IPS-15b (cell line): ENCODE measurements around the gene CLEC17A.
"Not testable (repeated sequence)": the region's sequence is repeated elsewhere in the genome, so short reads cannot be mapped to it uniquely, and the experiment has no call there.

Experiments used
- H3K27me3 ChIP-seq: one replicate; pipeline ENCODE4 v1.6.1; 2013; ENCODE audit warnings: low read length; ENCODE audit not compliant: control insufficient read depth, insufficient read depth
- H3K36me3 ChIP-seq: one replicate; pipeline ENCODE4 v1.6.1; 2013; ENCODE audit warnings: low read length; ENCODE audit not compliant: control insufficient read depth, insufficient read depth
- H3K4me1 ChIP-seq: one replicate; pipeline ENCODE4 v1.6.1; 2013; ENCODE audit warnings: mild to moderate bottlenecking, low read length; ENCODE audit not compliant: control insufficient read depth, insufficient read depth
- H3K4me3 ChIP-seq: one replicate; pipeline ENCODE4 v1.5.1; 2013; ENCODE audit warnings: low read depth, low read length
- H3K9ac ChIP-seq: one replicate; pipeline ENCODE4 v1.6.1; 2013; ENCODE audit warnings: low read depth, mild to moderate bottlenecking, low read length
- H3K9me3 ChIP-seq: one replicate; pipeline ENCODE4 v1.6.1; 2013; ENCODE audit warnings: mild to moderate bottlenecking, low read length; ENCODE audit not compliant: control insufficient read depth, insufficient read depth

The CLEC17A gene

DNA sequence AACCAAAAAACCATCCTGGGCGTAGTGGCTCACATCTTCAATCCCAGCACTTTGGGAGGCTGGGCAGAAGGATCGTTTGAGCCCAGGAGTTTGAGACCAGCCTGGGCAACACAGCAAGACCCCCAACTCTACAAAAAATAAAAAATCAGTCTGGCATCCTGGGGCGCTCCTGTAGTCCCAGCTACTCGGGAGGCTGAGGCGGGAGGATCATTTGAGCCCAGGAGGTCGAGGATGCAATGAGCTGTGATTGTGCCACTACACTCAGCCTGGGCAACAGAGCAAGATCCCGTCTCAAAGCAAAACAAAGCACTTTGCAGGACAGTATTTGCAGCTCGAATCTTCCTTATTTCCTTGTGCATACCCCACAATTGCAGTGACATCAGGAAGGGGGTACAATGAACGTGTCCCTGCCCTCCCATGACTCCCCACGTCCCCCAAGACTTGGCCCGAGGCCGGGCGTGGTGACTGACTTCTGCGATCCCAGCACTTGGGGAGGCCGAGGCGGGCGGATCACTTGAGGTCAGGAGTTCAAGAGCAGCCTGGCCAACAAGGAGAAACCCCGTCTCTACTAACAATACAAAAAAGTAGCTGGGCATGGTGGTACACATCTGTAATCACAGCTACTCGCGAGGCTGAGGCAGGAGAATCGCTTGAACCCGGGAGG is 11.9 kb upstream of the CLEC17A start:
- Histone ChIP-seq H3K4me3 (peak overlapping the region; percentile 98), H3K4me1 (peaks cover 3% of the 10 kb centered on the region), H3K27me3 (no peaks in the 10 kb centered on the region), H3K9ac (peak overlapping the region; percentile 92), H3K9me3 (no peaks in the 10 kb centered on the region), H3K36me3 (peaks cover 9% of the 10 kb centered on the region)

DNA sequence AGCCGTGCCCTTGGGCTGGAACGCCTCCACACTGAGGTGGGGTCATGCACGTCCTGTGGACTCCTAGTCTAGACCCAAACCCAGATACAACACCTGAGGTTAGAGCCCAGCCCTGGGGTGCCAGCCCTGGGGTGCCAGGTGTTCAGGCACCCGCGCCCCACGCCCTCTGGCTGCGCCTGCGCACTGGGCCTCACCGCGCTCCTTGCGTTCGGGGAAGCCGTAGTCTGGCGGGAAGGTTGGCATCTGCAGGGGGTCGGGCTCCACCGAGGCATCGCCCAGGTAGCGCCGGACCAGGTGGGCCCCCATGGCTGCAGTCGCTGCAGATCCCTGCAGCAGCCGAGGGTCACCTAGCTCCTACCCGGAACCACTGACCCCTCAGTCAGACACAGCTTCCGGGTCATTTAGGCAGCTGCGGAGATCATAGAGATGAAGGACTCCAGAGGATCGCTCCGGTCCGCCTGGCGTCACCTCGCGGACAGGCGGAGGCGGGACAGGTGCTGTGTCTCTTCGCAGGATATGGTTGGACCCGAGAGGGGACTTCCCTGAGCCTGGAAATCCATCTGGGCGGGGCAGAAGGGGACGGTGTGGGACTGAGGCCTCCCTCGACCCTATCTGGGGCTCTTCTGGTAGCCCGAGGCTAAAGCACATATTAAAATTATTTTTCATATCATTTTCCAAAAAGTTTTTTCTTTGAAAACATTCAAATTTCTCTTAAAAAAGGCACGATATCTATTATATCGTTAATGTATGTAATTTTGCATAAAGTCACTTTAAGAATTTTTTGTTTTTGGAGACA is 11.0 kb upstream of the CLEC17A start, which contains the start of gene NDUFB7:
TSS of gene NDUFB7 (minus strand) at position 372 of the 796 bp plus-strand sequence. CDS start at position 306, 66 bp downstream.
- no peaks in the 10 kb centered on the region for H3K9me3 ChIP-seq

DNA sequence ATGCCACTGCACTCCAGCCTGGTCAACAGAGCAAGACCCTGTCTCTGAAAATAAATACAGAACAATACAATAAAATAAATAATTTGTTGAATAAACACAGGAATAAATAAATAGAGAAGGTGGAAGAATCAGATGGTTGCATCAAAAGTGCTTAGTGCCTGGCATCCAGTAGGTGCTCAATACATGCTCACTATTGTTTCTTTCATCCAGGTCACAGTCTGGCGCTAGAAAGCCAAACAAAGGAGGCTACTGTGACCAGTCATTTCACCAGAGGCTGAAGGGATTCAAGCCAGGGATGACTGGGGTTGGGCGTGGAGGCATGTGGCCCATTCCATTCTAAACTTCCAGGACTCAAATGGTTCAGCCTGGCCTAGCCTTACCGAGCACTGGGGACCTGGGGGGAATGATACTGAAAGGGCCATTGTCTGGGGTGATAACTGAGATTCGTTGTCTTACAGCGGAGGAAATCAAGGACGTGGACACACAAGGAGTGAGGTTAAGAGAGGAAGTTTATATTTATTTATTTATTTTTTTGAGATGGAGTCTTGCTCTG is 7.4 kb upstream of the CLEC17A start:
- no peaks in the 10 kb centered on the region for H3K27me3 ChIP-seq
- H3K9me3 ChIP-seq: no peaks in the 10 kb centered on the region
- H3K4me3 ChIP-seq: no peak overlapping the region
- H3K4me1 ChIP-seq: peaks cover 3% of the 10 kb centered on the region
- H3K9ac ChIP-seq: no peak overlapping the region
- no peaks in the 10 kb centered on the region for H3K36me3 ChIP-seq

More for the DNA sequence above, 11.0 kb upstream of the CLEC17A start, which contains the start of gene NDUFB7:
- peak within 1 kb of the TSS; percentile 98 for H3K4me3 ChIP-seq
- H3K27me3 ChIP-seq: no peaks in the 10 kb centered on the region
- H3K36me3 ChIP-seq: peaks cover 2% of the 10 kb centered on the region
- H3K4me1 ChIP-seq: peaks cover 3% of the 10 kb centered on the region
- peak within 1 kb of the TSS; percentile 92 for H3K9ac ChIP-seq

DNA sequence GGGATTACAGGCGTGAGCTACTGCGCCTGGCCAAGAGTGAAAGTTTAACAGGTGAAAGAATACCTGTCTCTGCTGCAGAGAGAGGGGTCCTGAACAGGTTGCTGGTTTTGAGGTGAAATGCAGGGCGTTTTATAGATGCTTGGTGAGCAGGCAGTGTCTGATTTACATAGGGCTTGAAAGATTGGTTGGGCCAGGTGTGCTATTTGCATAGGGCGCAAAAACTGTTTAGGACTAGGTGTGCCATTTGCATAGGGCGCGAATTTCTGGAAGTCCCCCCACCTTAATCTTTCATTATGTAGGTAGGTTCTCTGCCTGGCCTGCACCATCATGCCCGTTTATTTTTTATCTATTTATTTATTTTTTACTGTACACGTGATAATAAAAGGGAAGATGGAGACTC is 6.5 kb upstream of the CLEC17A start:
- Histone ChIP-seq H3K36me3 (no peaks in the 10 kb centered on the region), H3K4me1 (no peaks in the 10 kb centered on the region), H3K9me3 (no peaks in the 10 kb centered on the region), H3K9ac (no peak overlapping the region), H3K27me3 (no peaks in the 10 kb centered on the region), H3K4me3 (no peak overlapping the region)

DNA sequence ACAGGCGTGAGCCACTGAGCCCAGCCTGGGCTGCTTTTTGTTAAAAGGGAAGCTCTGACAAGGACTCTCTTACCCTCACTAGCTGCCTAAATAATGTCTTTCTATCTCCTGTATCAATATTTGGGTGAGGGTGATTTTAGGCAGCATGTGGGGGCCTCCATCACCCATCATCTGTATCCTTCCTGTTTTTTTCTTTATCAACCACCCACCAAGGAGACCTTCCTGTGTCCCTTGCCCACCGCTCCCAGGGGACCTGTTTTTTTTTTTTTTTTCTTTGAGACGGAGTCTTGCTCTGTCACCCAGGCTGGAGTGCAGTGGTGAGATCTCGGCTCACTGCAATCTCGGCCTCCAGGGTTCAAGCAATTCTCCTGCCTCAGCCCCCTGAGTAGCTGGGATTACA is 5.6 kb upstream of the CLEC17A start:
- H3K4me1 ChIP-seq: no peaks in the 10 kb centered on the region
- H3K27me3 ChIP-seq: no peaks in the 10 kb centered on the region
- H3K9ac ChIP-seq: no peak overlapping the region
- no peak overlapping the region for H3K4me3 ChIP-seq
- H3K9me3 ChIP-seq: no peaks in the 10 kb centered on the region
- H3K36me3 ChIP-seq: no peaks in the 10 kb centered on the region

DNA sequence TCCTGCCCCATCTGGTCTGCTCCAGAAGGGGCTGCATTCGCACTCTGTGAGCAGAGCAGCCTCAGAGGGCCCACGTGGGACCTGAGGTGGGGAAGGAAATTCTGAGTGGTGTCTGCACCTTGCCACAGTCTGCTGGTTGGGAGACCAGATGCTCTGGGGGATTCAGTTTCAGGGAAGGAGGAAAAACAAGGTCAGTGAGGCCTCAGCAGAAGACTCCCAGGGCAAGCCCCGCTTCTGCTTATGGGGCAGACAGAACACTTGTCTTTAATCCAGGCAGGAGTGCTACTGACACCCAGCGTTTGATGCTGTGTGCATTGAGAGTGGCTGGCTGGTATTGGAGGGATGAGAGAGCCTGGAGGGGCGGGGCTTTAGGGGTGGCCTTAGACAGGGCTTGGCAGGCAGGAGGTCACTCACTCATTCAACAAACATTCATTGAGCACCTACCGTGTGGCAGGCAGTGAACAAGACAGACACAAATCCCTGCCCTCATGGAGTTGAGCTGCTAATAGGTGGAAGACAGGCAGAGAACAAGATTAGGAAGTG is 4.9 kb upstream of the CLEC17A start:
- Histone ChIP-seq H3K27me3 (no peaks in the 10 kb centered on the region), H3K9me3 (no peaks in the 10 kb centered on the region), H3K9ac (no peak overlapping the region), H3K4me3 (no peak overlapping the region), H3K36me3 (no peaks in the 10 kb centered on the region), H3K4me1 (no peaks in the 10 kb centered on the region)

DNA sequence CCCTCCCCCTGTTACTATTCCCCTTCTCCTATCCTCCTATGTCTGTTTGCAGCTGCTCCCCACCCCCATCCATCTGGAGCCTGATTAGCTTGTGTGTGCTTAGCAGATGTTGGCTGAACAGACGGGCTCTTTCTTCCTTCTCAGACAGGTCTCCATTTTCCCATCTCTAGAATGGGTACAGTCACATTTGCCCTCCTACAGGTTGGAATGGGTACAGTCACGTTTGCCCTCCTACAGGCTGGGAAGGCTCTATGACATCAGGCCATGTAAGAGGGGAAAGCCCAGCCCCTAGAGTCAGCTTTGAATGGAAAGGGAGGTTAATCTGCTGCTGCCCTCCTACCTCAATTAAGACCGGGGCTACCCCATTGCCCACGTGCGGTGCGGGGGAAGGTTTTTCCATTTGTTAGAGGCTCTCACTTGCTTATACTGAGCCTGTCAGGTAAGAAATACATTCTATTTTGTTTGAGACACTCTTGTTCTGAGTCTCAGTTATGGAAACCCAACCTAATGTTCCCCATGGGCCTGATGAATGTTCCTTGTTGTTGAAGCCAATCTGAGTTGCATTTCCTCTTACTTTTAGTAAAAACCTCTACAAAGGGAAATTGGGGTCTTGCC is 2.2 kb upstream of the CLEC17A start:
- Histone ChIP-seq H3K36me3 (no peaks in the 10 kb centered on the region), H3K4me1 (no peaks in the 10 kb centered on the region), H3K27me3 (no peaks in the 10 kb centered on the region), H3K4me3 (no peak overlapping the region), H3K9me3 (no peaks in the 10 kb centered on the region), H3K9ac (no peak overlapping the region)

DNA sequence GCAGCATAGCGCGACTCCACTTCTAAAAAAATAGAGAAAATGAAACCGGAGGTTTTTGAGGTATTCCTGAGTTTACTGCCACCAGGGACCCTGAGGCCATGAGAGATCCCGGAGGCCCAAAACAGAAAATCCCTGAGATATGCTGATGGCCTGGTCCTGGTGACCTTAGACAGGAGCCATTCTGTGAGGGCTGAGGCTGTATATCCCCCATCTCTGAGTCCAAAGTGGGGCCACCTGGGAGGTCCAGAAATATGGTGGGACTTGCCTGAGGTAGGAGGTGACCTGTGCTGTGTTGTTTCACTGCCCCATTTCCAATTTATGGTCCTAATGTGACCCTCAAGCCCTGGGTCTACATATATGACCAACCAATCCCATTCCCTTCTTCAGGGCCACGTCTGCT is 1.5 kb downstream of the CLEC17A start:
- H3K4me3 ChIP-seq, H3K9ac ChIP-seq, H3K9me3 ChIP-seq, H3K27me3 ChIP-seq, H3K4me1 ChIP-seq, H3K36me3 ChIP-seq: not testable (repeated sequence)

DNA sequence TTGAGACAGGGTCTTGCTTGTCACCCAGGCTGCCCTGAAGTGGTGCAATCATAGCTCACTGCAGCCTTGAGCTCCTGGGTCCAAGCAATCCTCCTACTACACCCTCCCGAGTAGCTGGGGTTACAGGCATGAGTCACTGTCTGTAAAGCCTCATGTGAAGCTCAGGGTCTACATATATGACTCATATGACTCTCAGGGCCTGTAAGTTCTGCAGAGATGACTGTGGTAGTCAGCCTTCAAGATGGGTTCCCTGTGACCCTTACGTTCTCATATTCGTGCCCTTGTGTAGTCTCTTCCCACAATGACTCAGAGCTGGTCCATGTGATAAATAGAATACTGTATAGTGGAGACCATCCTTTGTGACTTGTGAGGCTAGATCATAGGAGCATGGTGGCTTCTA is 2.3 kb downstream of the CLEC17A start:
- not testable (repeated sequence) for H3K4me1 ChIP-seq, H3K4me3 ChIP-seq, H3K9me3 ChIP-seq

DNA sequence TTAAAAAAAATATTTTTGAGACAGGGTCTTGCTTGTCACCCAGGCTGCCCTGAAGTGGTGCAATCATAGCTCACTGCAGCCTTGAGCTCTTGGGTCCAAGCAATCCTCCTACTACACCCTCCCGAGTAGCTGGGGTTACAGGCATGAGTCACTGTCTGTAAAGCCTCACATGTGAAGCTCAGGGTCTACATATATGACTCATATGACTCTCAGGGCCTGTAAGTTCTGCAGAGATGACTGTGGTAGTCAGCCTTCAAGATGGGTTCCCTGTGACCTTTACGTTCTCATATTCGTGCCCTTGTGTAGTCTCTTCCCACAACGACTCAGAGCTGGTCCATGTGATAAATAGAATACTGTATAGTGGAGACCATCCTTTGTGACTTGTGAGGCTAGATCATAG is 6.5 kb downstream of the CLEC17A start:
- not testable (repeated sequence) for H3K36me3 ChIP-seq, H3K4me1 ChIP-seq, H3K27me3 ChIP-seq, H3K9me3 ChIP-seq, H3K9ac ChIP-seq, H3K4me3 ChIP-seq

More for the DNA sequence above, 2.3 kb downstream of the CLEC17A start:
- not testable (repeated sequence) for H3K36me3 ChIP-seq, H3K27me3 ChIP-seq, H3K9ac ChIP-seq

DNA sequence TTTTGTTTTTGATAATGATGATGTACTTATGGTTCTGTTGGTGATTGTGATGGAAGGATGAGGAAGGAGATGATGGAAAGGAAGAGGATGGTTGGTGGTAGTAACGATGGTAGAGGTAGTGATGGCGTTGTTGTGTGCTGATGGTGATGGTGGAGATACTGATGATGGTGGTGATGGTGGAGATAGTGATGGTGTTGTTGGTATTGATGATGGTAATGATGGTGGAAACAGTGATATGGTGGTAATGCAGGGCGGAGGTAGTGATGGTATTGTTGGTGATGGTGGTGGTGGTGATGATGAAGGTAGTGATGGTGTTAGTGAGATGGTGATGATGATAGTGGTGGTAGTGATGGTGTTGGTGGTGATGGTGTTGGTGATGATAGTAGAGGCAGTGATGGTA is 12.7 kb downstream of the CLEC17A start:
- Histone ChIP-seq H3K4me1 (no peaks in the 10 kb centered on the region), H3K27me3 (no peaks in the 10 kb centered on the region), H3K4me3 (no peak overlapping the region), H3K9ac (no peak overlapping the region), H3K9me3 (no peaks in the 10 kb centered on the region), H3K36me3 (no peaks in the 10 kb centered on the region)
